ENCODE data around the gene LMO1. TPM values are rescaled to one million over a fixed set of nuclear protein-coding genes. Genes with fewer than 3 reads are reported as not detected.

LMO1 gene
- total and polyA plus RNA-seq, 2 of the 13 experiments (the other 11 are each of a cell fraction or from before 2014, with no cell fraction given), result not detected

DNA sequence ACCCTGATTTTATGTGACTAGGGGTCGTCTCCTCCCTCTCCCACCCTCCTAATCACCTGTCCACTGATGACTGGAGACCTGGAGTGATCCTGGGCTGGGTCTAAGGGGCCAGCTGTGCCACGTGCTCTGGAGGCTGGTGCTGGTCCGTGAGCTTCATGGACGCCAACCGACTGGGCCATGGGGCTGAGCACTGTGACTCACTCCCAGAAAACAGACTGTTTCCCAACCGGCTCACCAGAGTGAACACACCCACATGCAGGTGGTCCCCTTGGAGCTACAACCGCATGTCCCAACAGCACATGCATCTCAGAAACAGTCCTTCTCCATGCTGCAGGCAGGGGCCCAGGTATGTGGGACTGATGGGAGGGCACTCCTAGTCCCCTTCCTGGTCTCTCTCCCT is 14.0 kb upstream of the LMO1 start (continued):
- TF ChIP-seq ZNF639 (CRISPR knock-in tag; conservative IDR thresholded peaks at IDR 0.05) (no peak), XRCC5 (optimal IDR thresholded peaks at IDR 0.05; ENCODE audit: low read length) (no peak), TBL1XR1 (IDR thresholded peaks at IDR 0.05; ENCODE audit: borderline replicate concordance, low read length, partially characterized antibody) (no peak), MBD4 (IDR thresholded peaks at IDR 0.05; ENCODE audit: borderline replicate concordance, low read length) (no peak), SRSF4 (IDR thresholded peaks at IDR 0.05; ENCODE audit: low read depth, low read length, poor library complexity, severe bottlenecking) (no peak)

- no peaks in the 10 kb centered on the region for H3K36me3 ChIP-seq (replicated peaks in 1 of 2; ENCODE audit: control insufficient read depth in 1 of 2, insufficient read depth in 2 of 2, low read length in 2 of 2)
- H3K4me3 ChIP-seq (replicated peaks in 1 of 3; ENCODE audit: insufficient read depth in 1 of 3, low read depth in 2 of 3, low read length in 3 of 3), result no peak overlapping the region
- no peaks in the 10 kb centered on the region for H3K9me3 ChIP-seq (ENCODE audit: low read length)
- TF ChIP-seq ZNF101 (CRISPR knock-in tag; IDR thresholded peaks at IDR 0.05; ENCODE audit: borderline replicate concordance, low read depth), result no peak
- TF ChIP-seq JUNB (CRISPR knock-in tag; IDR thresholded peaks at IDR 0.05; ENCODE audit: borderline replicate concordance), result no peak
- no peak for TF ChIP-seq MAZ (IDR thresholded peaks at IDR 0.05; ENCODE audit: borderline replicate concordance, low read depth, low read length)
- TF ChIP-seq MAZ (CRISPR knock-in tag; IDR thresholded peaks at IDR 0.05; ENCODE audit: low read depth), result no peak
- no peak for TF ChIP-seq NR2F6 (IDR thresholded peaks at IDR 0.05)
- TF ChIP-seq NR2F6 (CRISPR knock-in tag; IDR thresholded peaks at IDR 0.05), result no peak
- TF ChIP-seq NFIC (IDR thresholded peaks at IDR 0.05; ENCODE audit: low read length), result no peak
- TF ChIP-seq PRMT3 (CRISPR knock-in tag; IDR thresholded peaks at IDR 0.05; ENCODE audit: borderline replicate concordance, low read depth), result no peak
- no peak for TF ChIP-seq KMT2B (CRISPR knock-in tag; IDR thresholded peaks at IDR 0.05)
- no peak for TF ChIP-seq TRIM24 (CRISPR knock-in tag; IDR thresholded peaks at IDR 0.05)
- no peak for TF ChIP-seq NFE2L2 (IDR thresholded peaks at IDR 0.05; ENCODE audit: low read length)
- TF ChIP-seq, protein P1, sequence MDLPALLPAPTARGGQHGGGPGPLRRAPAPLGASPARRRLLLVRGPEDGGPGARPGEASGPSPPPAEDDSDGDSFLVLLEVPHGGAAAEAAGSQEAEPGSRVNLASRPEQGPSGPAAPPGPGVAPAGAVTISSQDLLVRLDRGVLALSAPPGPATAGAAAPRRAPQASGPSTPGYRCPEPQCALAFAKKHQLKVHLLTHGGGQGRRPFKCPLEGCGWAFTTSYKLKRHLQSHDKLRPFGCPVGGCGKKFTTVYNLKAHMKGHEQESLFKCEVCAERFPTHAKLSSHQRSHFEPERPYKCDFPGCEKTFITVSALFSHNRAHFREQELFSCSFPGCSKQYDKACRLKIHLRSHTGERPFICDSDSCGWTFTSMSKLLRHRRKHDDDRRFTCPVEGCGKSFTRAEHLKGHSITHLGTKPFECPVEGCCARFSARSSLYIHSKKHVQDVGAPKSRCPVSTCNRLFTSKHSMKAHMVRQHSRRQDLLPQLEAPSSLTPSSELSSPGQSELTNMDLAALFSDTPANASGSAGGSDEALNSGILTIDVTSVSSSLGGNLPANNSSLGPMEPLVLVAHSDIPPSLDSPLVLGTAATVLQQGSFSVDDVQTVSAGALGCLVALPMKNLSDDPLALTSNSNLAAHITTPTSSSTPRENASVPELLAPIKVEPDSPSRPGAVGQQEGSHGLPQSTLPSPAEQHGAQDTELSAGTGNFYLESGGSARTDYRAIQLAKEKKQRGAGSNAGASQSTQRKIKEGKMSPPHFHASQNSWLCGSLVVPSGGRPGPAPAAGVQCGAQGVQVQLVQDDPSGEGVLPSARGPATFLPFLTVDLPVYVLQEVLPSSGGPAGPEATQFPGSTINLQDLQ (CRISPR knock-in tag; IDR thresholded peaks at IDR 0.05), result no peak
- intact Hi-C loops (cut with micrococcal nuclease; ENCODE audit: unreplicated experiment), result no loop called here
- in situ Hi-C loops (cut with HindIII; ENCODE audit: extremely low pct_ligation_motif_present, low pct_unique_long_range_greater_than_20kb), result no loop called here
- ChIA-PET CTCF (ENCODE audit: low intra/inter-chr PET ratio, low total read pairs) (no interaction called here), POLR2A (no interaction called here)
- H3K9ac ChIP-seq (ENCODE audit: insufficient read depth, low read depth, low read length), result no peak overlapping the region
- BruUV-seq (replicated peaks), result no TSS peak
- no peaks in the 10 kb centered on the region for H3K79me2 ChIP-seq (ENCODE audit: insufficient read depth, low read length)
- DNase-seq (ENCODE audit: low spot score) (no peak), FAIRE-seq (no peak), ATAC-seq (no peak)
- WGBS (ENCODE audit: low lambda C conversion rate), result 39% methylated on average over 4 of the region's 4 CpGs
- H3K4me1 ChIP-seq (ENCODE audit: insufficient read depth, low read length), result no peaks in the 10 kb centered on the region
- no peak overlapping the region for H3K4me2 ChIP-seq (ENCODE audit: low read depth, low read length)
- H3K27me3 ChIP-seq (ENCODE audit: control insufficient read depth in 1 of 2, insufficient read depth in 2 of 2, low read length in 2 of 2), result 0 out of 5 replicates have a peak, but pooled peaks cover 1 to 8% of the 10 kb centered on the region in 2 experiments
- no peak overlapping the region for H3K27ac ChIP-seq (ENCODE audit: extremely low read length, insufficient read depth, low read length)
- H4K20me1 ChIP-seq (ENCODE audit: insufficient read depth, low read length), result no peaks in the 10 kb centered on the region
- no peak overlapping the region for H2AFZ ChIP-seq (ENCODE audit: low read length)
These were observed 12.8 kb upstream of the LMO1 start for GRCh38 chr11:8276528-8276927.

All from HepG2 (cell line).